GM23338 (cell line): ENCODE measurements around the gene ZGRF1. TPM values are rescaled to one million over a fixed set of nuclear protein-coding genes. Genes with fewer than 3 reads are reported as not detected.

Experiments
- ATAC-seq: fragments of 200-7000 bp; cut with Tn5 transposase; 3 replicates; pipeline ENCODE4 v1.9.1; 2020
- DNase-seq: peaks from one replicate; pipeline ENCODE4 v3.0.0-alpha.2; 2015; ENCODE audit warnings: low spot score
- H2AFZ ChIP-seq: fragments of 200-600 bp; sonication (generic); 2 replicates; pipeline ENCODE4 v1.8.0; 2016; ENCODE audit warnings: antibody characterized with exemption, mild to moderate bottlenecking, moderate library complexity
- H3F3A ChIP-seq: fragments of 200-600 bp; sonication (generic); replicated peaks from 2 replicates; pipeline ENCODE4 v1.8.0; 2017; ENCODE audit warnings: antibody characterized with exemption, mixed run types, low read depth
- H3K27ac ChIP-seq: fragments of 200-600 bp; sonication (generic); 2 replicates; pipeline ENCODE4 v1.6.1; 2016; ENCODE audit warnings: low read depth
- H3K27me3 ChIP-seq: fragments of 200-600 bp; sonication (generic); 2 replicates; pipeline ENCODE4 v1.8.0; 2016; ENCODE audit warnings: mild to moderate bottlenecking, mixed run types, moderate library complexity; ENCODE audit not compliant: insufficient read depth
- H3K36me3 ChIP-seq: fragments of 200-600 bp; sonication (generic); 2 replicates; pipeline ENCODE4 v1.8.0; 2016; ENCODE audit warnings: mild to moderate bottlenecking; ENCODE audit not compliant: insufficient read depth
- H3K4me1 ChIP-seq: fragments of 200-600 bp; sonication (generic); 2 replicates; pipeline ENCODE4 v1.8.0; 2016; ENCODE audit warnings: mild to moderate bottlenecking, moderate library complexity; ENCODE audit not compliant: insufficient read depth
- H3K4me2 ChIP-seq: fragments of 200-600 bp; sonication (generic); 2 replicates; pipeline ENCODE4 v1.7.1; 2017; ENCODE audit warnings: mixed run types
- H3K4me3 ChIP-seq: fragments of 200-600 bp; sonication (generic); 2 replicates; pipeline ENCODE4 v1.6.1; 2016; ENCODE audit warnings: mixed run types
- H3K79me2 ChIP-seq: fragments of 200-600 bp; sonication (generic); replicated peaks from 2 replicates; pipeline ENCODE4 v1.8.0; 2017; ENCODE audit warnings: mild to moderate bottlenecking; ENCODE audit not compliant: insufficient read depth
- H3K9me2 ChIP-seq: fragments of 200-600 bp; sonication (generic); 2 replicates; pipeline ENCODE4 v1.8.0; 2017; ENCODE audit not compliant: insufficient read depth
- H4K20me1 ChIP-seq: fragments of 200-600 bp; sonication (generic); replicated peaks from 2 replicates; pipeline ENCODE4 v1.8.0; 2017; ENCODE audit warnings: mild to moderate bottlenecking; ENCODE audit not compliant: insufficient read depth
- H3K27ac Mint-ChIP-seq: 2 replicates; pipeline ENCODE4 v1.8.0; 2020; ENCODE audit warnings: inconsistent platforms, mild to moderate bottlenecking, moderate library complexity, mixed read lengths
- H3K27me3 Mint-ChIP-seq: 3 replicates; pipeline ENCODE4 v1.8.0; 2022; ENCODE audit warnings: low read depth, mild to moderate bottlenecking, moderate library complexity, mixed read lengths, inconsistent platforms; ENCODE audit not compliant: insufficient read depth, poor library complexity
- H3K36me3 Mint-ChIP-seq: 3 replicates; pipeline ENCODE4 v1.8.0; 2021; ENCODE audit warnings: low read depth, mild to moderate bottlenecking, inconsistent platforms, moderate library complexity, mixed read lengths
- H3K4me1 Mint-ChIP-seq: 3 replicates; pipeline ENCODE4 v1.8.0; 2020; ENCODE audit warnings: mild to moderate bottlenecking, inconsistent platforms, mixed read lengths
- H3K4me3 Mint-ChIP-seq: 3 replicates; pipeline ENCODE4 v1.8.0; 2021; ENCODE audit warnings: moderate library complexity, mild to moderate bottlenecking, inconsistent platforms, mixed read lengths
- H3K9me3 Mint-ChIP-seq: 3 replicates; pipeline ENCODE4 v1.8.0; 2020; ENCODE audit warnings: moderate library complexity, mild to moderate bottlenecking, inconsistent platforms, mixed read lengths
- CTCF ChIP-seq, 2 experiments: fragments of 200-600 bp in 1 of 2; sonication (generic) in 1 of 2; conservative IDR thresholded peaks; 2 replicates each; pipeline versions ENCODE4 v1.5.1 to v1.6.1; 2016 to 2017; ENCODE audit warnings: antibody characterized with exemption in 2 of 2, low read depth in 2 of 2, mild to moderate bottlenecking in 2 of 2, moderate library complexity in 1 of 2
- ETS1 ChIP-seq: IDR thresholded peaks from 2 replicates; pipeline ENCODE4 v1.6.1; 2016; ENCODE audit warnings: antibody characterized with exemption
- EZH2 ChIP-seq: fragments of 200-600 bp; sonication (generic); IDR thresholded peaks from one replicate; pipeline ENCODE4 v1.8.0; 2017; ENCODE audit warnings: antibody characterized with exemption, mild to moderate bottlenecking, low read depth; ENCODE audit not compliant: unreplicated experiment
- EZH2phosphoT487 ChIP-seq: fragments of 200-600 bp; sonication (generic); IDR thresholded peaks from one replicate; pipeline ENCODE4 v1.8.1; 2018; ENCODE audit warnings: antibody characterized with exemption; ENCODE audit not compliant: unreplicated experiment
- JUNB ChIP-seq: IDR thresholded peaks from one replicate; pipeline ENCODE4 v1.6.1; 2016; ENCODE audit warnings: antibody characterized with exemption; ENCODE audit not compliant: unreplicated experiment
- NANOG ChIP-seq: IDR thresholded peaks from 2 replicates; pipeline ENCODE4 v1.6.1; 2016; ENCODE audit warnings: antibody characterized with exemption, borderline replicate concordance
- POLR2AphosphoS5 ChIP-seq: IDR thresholded peaks from 2 replicates; pipeline ENCODE4 v1.6.1; 2016; ENCODE audit warnings: antibody characterized with exemption, low read depth
- ZNF114 ChIP-seq: fragments of 250-450 bp; sonication (Bioruptor Pico); IDR thresholded peaks from 2 replicates; pipeline ENCODE4 v1.5.0; 2020; ENCODE audit warnings: mild to moderate bottlenecking, moderate library complexity
- ZNF331 ChIP-seq: fragments of 250-450 bp; sonication (Bioruptor Pico); IDR thresholded peaks from 2 replicates; pipeline ENCODE4 v1.5.0; 2020; ENCODE audit warnings: low read depth, mild to moderate bottlenecking, moderate library complexity
- ZNF462 ChIP-seq: fragments of 250-450 bp; sonication (Bioruptor Pico); IDR thresholded peaks from 2 replicates; pipeline ENCODE4 v1.5.0; 2020; ENCODE audit warnings: mild to moderate bottlenecking, moderate library complexity
- polyA plus RNA-seq: library from polyadenylated mRNA; unstranded; fragments of >200 nt; fragmentation: Nextera tagmentation; extraction: Ambion mirVana; gene quantifications from 2 replicates; pipeline ENCODE4 v1.2.1, GENCODE V29; 2016
- total RNA-seq: library from RNA; depleted of rRNA; stranded (reverse); fragments of >200 nt; shearing (Covaris generic); gene quantifications from 2 replicates; pipeline ENCODE4 v1.2.3, GENCODE V29; 2014

ZGRF1 gene
- total and polyA plus RNA-seq, 2 experiments from 2014 or later: 41.7 to 62.6 TPM

- H3K27ac Mint-ChIP-seq: no peak overlapping the region
- no peaks in the 10 kb centered on the region; the same call in 2 of the 3 replicates for H3K36me3 Mint-ChIP-seq
- Histone ChIP-seq H2AFZ (peak overlapping the region; percentile 95), H3K79me2 (no peaks in the 10 kb centered on the region), H3K27ac (no peak overlapping the region), H3K4me2 (peak overlapping the region; percentile 87), H3F3A (peaks cover 37% of the 10 kb centered on the region), H3K9me2 (no peaks in the 10 kb centered on the region), H3K36me3 (no peaks in the 10 kb centered on the region), H3K4me1 (peaks cover 62% of the 10 kb centered on the region), H4K20me1 (peaks cover 37% of the 10 kb centered on the region), H3K27me3 (peaks cover 100% of the 10 kb centered on the region), H3K4me3 (peak overlapping the region; percentile 60)
- TF ChIP-seq CTCF (conservative IDR thresholded peaks at IDR 0.05; ENCODE audit: low read depth in 2 of 2) (peak; percentile 33 to 49), EZH2phosphoT487 (peak; percentile 82), EZH2 (peak; percentile 24), ZNF114 (CRISPR knock-in tag) (no peak), JUNB (no peak), ZNF331 (CRISPR knock-in tag) (no peak)
- ATAC-seq: peak; percentile 10
- DNase-seq: peak; percentile 58
- peaks cover 99% of the 10 kb centered on the region for H3K27me3 Mint-ChIP-seq
- H3K9me3 Mint-ChIP-seq: peaks cover 3% of the 10 kb centered on the region; the same call in 2 of the 3 replicates
- peaks cover 48% of the 10 kb centered on the region for H3K4me1 Mint-ChIP-seq
- peak overlapping the region; percentile 82 for H3K4me3 Mint-ChIP-seq
These were observed 122.0 kb downstream of the ZGRF1 start for GRCh38 chr4:112514647-112515197.

GRCh38 chr4:112513971-112514646, 122.6 kb downstream of the ZGRF1 start:
- DNase-seq (peak; percentile 79), ATAC-seq (no peak)
- Mint-ChIP-seq H3K36me3 (no peaks in the 10 kb centered on the region; the same call in 2 of the 3 replicates), H3K27ac (no peak overlapping the region), H3K4me3 (peak overlapping the region; percentile 82), H3K9me3 (peaks cover 5% of the 10 kb centered on the region; the same call in 2 of the 3 replicates), H3K27me3 (peaks cover 99% of the 10 kb centered on the region), H3K4me1 (peaks cover 53% of the 10 kb centered on the region)
- Histone ChIP-seq H3K4me3 (peak overlapping the region; percentile 60), H3K36me3 (no peaks in the 10 kb centered on the region), H3F3A (peaks cover 35% of the 10 kb centered on the region), H3K27ac (no peak overlapping the region), H3K9me2 (no peaks in the 10 kb centered on the region), H2AFZ (peak overlapping the region; percentile 95; the same call in 1 of the 2 replicates), H3K27me3 (peaks cover 100% of the 10 kb centered on the region), H4K20me1 (peaks cover 34% of the 10 kb centered on the region), H3K4me2 (peak overlapping the region; percentile 87), H3K79me2 (no peaks in the 10 kb centered on the region), H3K4me1 (peaks cover 62% of the 10 kb centered on the region)
- TF ChIP-seq ZNF114 (CRISPR knock-in tag) (no peak), POLR2AphosphoS5 (no peak), ZNF462 (CRISPR knock-in tag) (no peak), EZH2 (peak; percentile 91), JUNB (no peak), EZH2phosphoT487 (peak; percentile 50), ETS1 (no peak), NANOG (no peak)
